ENCODE data around the gene RAB20. TPM values are rescaled to one million over a fixed set of nuclear protein-coding genes. Genes with fewer than 3 reads are reported as not detected.

RAB20 gene
- total RNA-seq, 1 experiment from 2014 or later: 7.9 TPM

DNA sequence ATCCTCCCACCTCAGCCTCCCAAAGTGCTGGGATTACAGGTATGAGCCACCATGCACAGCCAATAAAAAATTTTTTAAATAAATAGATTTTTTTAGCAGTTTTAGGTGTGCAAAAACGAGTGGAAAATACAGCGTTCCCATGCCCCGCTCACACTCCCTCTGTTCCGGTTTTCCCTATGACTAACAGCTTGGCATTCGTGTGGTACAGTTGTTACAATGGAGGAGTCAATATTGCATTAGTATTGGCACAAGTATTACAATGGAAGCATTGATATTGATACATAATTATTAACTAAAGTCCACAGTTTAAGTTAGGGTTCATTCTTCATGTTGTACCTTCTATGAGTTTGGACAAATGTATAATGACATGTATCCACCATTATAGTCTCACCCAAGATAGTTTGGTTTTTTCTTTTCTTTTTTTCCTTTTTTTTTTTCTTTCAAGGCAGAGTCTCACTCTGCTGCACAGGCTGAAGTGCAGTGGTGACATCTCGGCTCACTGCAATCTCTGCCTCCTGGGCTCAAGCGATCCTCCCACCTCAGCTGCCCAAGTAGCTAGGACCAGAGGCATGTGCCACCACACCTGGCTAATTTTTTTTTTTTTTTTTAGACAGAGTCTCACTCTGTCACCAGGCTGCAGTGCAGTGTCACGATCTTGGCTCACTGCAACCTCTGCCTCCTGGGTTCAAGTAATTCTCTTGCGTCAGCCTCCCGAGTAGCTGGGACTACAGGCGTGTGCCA, 15.4 kb upstream of the RAB20 start:
- no peaks in the 10 kb centered on the region for H3K36me3 ChIP-seq (ENCODE audit: control insufficient read depth, insufficient read depth, low read length)
- no peaks in the 10 kb centered on the region for H3K9me3 ChIP-seq (ENCODE audit: control insufficient read depth, insufficient read depth, low read depth, low read length)
- BruUV-seq (replicated peaks): no TSS peak
- TF ChIP-seq, protein P1, sequence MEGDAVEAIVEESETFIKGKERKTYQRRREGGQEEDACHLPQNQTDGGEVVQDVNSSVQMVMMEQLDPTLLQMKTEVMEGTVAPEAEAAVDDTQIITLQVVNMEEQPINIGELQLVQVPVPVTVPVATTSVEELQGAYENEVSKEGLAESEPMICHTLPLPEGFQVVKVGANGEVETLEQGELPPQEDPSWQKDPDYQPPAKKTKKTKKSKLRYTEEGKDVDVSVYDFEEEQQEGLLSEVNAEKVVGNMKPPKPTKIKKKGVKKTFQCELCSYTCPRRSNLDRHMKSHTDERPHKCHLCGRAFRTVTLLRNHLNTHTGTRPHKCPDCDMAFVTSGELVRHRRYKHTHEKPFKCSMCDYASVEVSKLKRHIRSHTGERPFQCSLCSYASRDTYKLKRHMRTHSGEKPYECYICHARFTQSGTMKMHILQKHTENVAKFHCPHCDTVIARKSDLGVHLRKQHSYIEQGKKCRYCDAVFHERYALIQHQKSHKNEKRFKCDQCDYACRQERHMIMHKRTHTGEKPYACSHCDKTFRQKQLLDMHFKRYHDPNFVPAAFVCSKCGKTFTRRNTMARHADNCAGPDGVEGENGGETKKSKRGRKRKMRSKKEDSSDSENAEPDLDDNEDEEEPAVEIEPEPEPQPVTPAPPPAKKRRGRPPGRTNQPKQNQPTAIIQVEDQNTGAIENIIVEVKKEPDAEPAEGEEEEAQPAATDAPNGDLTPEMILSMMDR (IDR thresholded peaks at IDR 0.05): no peak
- TF ChIP-seq SIN3A (IDR thresholded peaks at IDR 0.05; ENCODE audit: borderline replicate concordance, insufficient read depth, low read depth, low read length) (no peak), POLR2AphosphoS5 (IDR thresholded peaks at IDR 0.05; ENCODE audit: low read depth, low read length) (no peak), TCF7L2 (IDR thresholded peaks at IDR 0.05; ENCODE audit: low read depth, low read length) (no peak)
- TF ChIP-seq, protein P2, sequence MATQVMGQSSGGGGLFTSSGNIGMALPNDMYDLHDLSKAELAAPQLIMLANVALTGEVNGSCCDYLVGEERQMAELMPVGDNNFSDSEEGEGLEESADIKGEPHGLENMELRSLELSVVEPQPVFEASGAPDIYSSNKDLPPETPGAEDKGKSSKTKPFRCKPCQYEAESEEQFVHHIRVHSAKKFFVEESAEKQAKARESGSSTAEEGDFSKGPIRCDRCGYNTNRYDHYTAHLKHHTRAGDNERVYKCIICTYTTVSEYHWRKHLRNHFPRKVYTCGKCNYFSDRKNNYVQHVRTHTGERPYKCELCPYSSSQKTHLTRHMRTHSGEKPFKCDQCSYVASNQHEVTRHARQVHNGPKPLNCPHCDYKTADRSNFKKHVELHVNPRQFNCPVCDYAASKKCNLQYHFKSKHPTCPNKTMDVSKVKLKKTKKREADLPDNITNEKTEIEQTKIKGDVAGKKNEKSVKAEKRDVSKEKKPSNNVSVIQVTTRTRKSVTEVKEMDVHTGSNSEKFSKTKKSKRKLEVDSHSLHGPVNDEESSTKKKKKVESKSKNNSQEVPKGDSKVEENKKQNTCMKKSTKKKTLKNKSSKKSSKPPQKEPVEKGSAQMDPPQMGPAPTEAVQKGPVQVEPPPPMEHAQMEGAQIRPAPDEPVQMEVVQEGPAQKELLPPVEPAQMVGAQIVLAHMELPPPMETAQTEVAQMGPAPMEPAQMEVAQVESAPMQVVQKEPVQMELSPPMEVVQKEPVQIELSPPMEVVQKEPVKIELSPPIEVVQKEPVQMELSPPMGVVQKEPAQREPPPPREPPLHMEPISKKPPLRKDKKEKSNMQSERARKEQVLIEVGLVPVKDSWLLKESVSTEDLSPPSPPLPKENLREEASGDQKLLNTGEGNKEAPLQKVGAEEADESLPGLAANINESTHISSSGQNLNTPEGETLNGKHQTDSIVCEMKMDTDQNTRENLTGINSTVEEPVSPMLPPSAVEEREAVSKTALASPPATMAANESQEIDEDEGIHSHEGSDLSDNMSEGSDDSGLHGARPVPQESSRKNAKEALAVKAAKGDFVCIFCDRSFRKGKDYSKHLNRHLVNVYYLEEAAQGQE (IDR thresholded peaks at IDR 0.05; ENCODE audit: insufficient read depth in 1 of 2, low read depth in 2 of 2, low read length in 1 of 2): no peak
- H3K27me3 ChIP-seq (ENCODE audit: control insufficient read depth, insufficient read depth, low read length): no peaks in the 10 kb centered on the region; the same call in 1 of the 2 replicates
- DNase-seq (ENCODE audit: low read depth, low spot score) (no peak), ATAC-seq (no peak)
- no peaks in the 10 kb centered on the region for H3K4me1 ChIP-seq (ENCODE audit: control insufficient read depth, insufficient read depth, low read length)
- H3K4me3 ChIP-seq (ENCODE audit: low read depth in 2 of 2, low read length in 2 of 2): no peak overlapping the region
- ChIA-PET POLR2A (no interaction called here), CTCF (no interaction called here)
- in situ Hi-C loops (cut with HindIII; ENCODE audit: low pct_unique_long_range_greater_than_20kb, low sequenced_read_pairs) (no loop called here), intact Hi-C loops (cut with micrococcal nuclease; ENCODE audit: unreplicated experiment) (no loop called here)
- H3K27ac ChIP-seq (ENCODE audit: low read length): no peak overlapping the region

DNA sequence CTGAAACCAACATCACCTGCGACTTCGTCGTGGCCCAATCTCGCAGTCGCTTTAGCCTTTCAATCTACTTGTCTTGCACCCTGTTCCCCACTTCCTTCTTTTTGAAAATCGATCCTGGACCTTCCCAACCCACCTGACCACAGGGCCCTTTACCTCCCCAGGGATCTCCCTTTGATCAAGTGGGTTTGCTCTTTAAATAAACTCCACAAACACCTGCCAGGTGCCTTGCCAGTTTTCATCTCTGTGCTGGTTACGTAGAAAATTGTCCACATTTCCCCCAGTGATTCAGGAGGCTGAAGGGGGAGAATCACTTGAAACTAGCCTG, 14.5 kb upstream of the RAB20 start:
- intact Hi-C loops (cut with micrococcal nuclease; ENCODE audit: unreplicated experiment): no loop called here

More for the DNA sequence above, 14.5 kb upstream of the RAB20 start:
- ChIA-PET POLR2A (no interaction called here), CTCF (no interaction called here)
- Histone ChIP-seq H3K27me3 (ENCODE audit: control insufficient read depth, insufficient read depth, low read length) (no peaks in the 10 kb centered on the region; the same call in 1 of the 2 replicates), H3K9me3 (ENCODE audit: control insufficient read depth, insufficient read depth, low read depth, low read length) (no peaks in the 10 kb centered on the region), H3K4me1 (ENCODE audit: control insufficient read depth, insufficient read depth, low read length) (no peaks in the 10 kb centered on the region), H3K27ac (ENCODE audit: low read length) (no peak overlapping the region), H3K4me3 (ENCODE audit: low read depth in 2 of 2, low read length in 2 of 2) (no peak overlapping the region), H3K36me3 (ENCODE audit: control insufficient read depth, insufficient read depth, low read length) (no peaks in the 10 kb centered on the region)
- no peak for ATAC-seq
- BruUV-seq (replicated peaks): no TSS peak
- in situ Hi-C loops (cut with HindIII; ENCODE audit: low pct_unique_long_range_greater_than_20kb, low sequenced_read_pairs): no loop called here
- TF ChIP-seq TCF7L2 (IDR thresholded peaks at IDR 0.05; ENCODE audit: low read depth, low read length) (no peak), POLR2AphosphoS5 (IDR thresholded peaks at IDR 0.05; ENCODE audit: low read depth, low read length) (no peak), SIN3A (IDR thresholded peaks at IDR 0.05; ENCODE audit: borderline replicate concordance, insufficient read depth, low read depth, low read length) (no peak)
- TF ChIP-seq, protein P1 (IDR thresholded peaks at IDR 0.05): no peak
- TF ChIP-seq, protein P2 (IDR thresholded peaks at IDR 0.05; ENCODE audit: insufficient read depth in 1 of 2, low read depth in 2 of 2, low read length in 1 of 2): no peak
- DNase-seq (ENCODE audit: low read depth, low spot score): no peak
